Psoas muscle (tissue), 8 donors: Measurements from ENCODE around the gene ADGRD1. TPM values are rescaled to one million over a fixed set of nuclear protein-coding genes. Genes with fewer than 3 reads are reported as not detected.

Source experiments
- ATAC-seq, 4 donors: fragments of 200-7000 bp; cut with Tn5 transposase; one replicate each; pipeline ENCODE4 v1.9.1; 2020; ENCODE audit warnings: moderate library complexity in 3 of 4, mild to moderate bottlenecking in 2 of 4
- DNase-seq, 2 donors: peaks; one replicate each; pipeline ENCODE4 v3.0.0-alpha.2; 2020
- H3K27ac ChIP-seq: fragments of 200-600 bp; one replicate; pipeline ENCODE4 v1.8.0; 2022
- H3K27me3 ChIP-seq, 3 donors: fragments of 200-600 bp in 1 of 3; one replicate each; pipeline versions ENCODE4 v1.6.1 to v1.8.0; 2013 to 2022; ENCODE audit warnings: low read length in 2 of 3, mild to moderate bottlenecking in 2 of 3, moderate library complexity in 1 of 3; ENCODE audit not compliant: insufficient read depth in 3 of 3
- H3K36me3 ChIP-seq, 2 donors: fragments of 200-600 bp in 1 of 2; one replicate each; pipeline versions ENCODE4 v1.6.1 to v1.8.0; 2013 to 2022; ENCODE audit warnings: low read depth in 1 of 2, mild to moderate bottlenecking in 1 of 2, moderate library complexity in 1 of 2; ENCODE audit not compliant: insufficient read depth in 1 of 2
- H3K4me1 ChIP-seq: fragments of 200-600 bp; one replicate; pipeline ENCODE4 v1.8.0; 2022
- H3K4me3 ChIP-seq: fragments of 200-600 bp; one replicate; pipeline ENCODE4 v1.8.0; 2022; ENCODE audit warnings: mild to moderate bottlenecking
- H3K9me3 ChIP-seq: fragments of 200-600 bp; one replicate; pipeline ENCODE4 v1.8.0; 2022
- WGBS, 3 donors: extraction: QIAGEN DNeasy Blood & Tissue Kit; methylation state at CpG; one replicate each; pipeline versions ENCODE4 v1.1.6 to v1.1.7; 2013; 5-methylcytosine and 5-hydroxymethylcytosine counted together
- intact Hi-C, 2 donors: fragments of 100-400 bp; cut with DNase I; formaldehyde crosslinking; loops; one replicate each; pipeline versions ENCODE4 v1.11.0 to v1.14.2; 2022
- polyA plus RNA-seq, 3 donors: library from polyadenylated mRNA; stranded (reverse); fragments of 200-250 nt; gene quantifications; one replicate each; pipeline ENCODE4 v1.2.3, GENCODE V29; 2013
- total RNA-seq, 4 donors: library from RNA; stranded (reverse); fragmentation: NEBNext Ultra II Directional in 2 of 4; extraction: Animal tissue kit (Norgen Biotek cat#: 25700) in 2 of 4; gene quantifications; one replicate each; pipeline versions ENCODE4 v1.2.1 to v1.2.4, GENCODE V29; 2021 to 2023
- TF ChIP-seq, protein P1 (sequence below): fragments of 200-600 bp; IDR thresholded peaks from one replicate; pipeline ENCODE4 v1.8.0; 2022; ENCODE audit warnings: antibody characterized with exemption
- donor health status: healthy with polysubstance abuse.
- donor health status: DM: no; HTN: no; CAD: no; lungs with moderate emphysema.
- donor health status: Bipolar disorder and iron deficiency.
- donor health status: healthy.
- donor health status: DM: yes; HTN: yes; CAD: no.
- donor health status: DM: no; HTN: no; CAD: no.
- donor health status: DM: no; HTN: no; CAD: no.
- donor health status: DM: yes; HTN: yes; CAD: no.

Gene ADGRD1
- total and polyA plus RNA-seq, 7 donors, result 2.1 to 11.6 (median 3.6) TPM

DNA sequence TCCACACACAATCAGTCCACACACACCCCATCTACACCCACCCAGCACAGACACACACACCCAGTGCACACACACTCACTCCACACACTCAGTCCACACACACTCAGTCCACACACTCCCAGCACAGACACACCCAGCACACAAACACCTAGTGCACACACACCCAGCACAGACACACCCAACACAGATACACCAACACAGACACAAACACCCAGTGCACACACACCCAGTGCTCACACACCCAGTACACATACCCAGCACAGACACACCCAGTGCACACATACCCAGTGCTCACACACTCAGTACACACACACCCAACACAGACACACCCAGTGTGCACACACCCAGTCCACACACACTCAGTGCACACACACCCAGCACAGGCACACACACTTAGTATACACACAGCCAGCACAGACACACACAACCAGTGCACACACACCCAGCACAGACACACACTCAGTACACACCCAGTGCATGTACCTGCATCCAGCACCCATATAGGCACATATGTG lies 63.8 kb downstream of the ADGRD1 start:
- Histone ChIP-seq H3K9me3 (no peaks in the 10 kb centered on the region), H3K4me1 (no peaks in the 10 kb centered on the region), H3K27ac (no peak overlapping the region), H3K36me3 (no peaks in the 10 kb centered on the region), H3K4me3 (no peak overlapping the region), H3K27me3 (no peaks in the 10 kb centered on the region)
- ATAC-seq, result no peak
- no peak for DNase-seq
- intact Hi-C loops, result no loop called here
- TF ChIP-seq, protein P1, sequence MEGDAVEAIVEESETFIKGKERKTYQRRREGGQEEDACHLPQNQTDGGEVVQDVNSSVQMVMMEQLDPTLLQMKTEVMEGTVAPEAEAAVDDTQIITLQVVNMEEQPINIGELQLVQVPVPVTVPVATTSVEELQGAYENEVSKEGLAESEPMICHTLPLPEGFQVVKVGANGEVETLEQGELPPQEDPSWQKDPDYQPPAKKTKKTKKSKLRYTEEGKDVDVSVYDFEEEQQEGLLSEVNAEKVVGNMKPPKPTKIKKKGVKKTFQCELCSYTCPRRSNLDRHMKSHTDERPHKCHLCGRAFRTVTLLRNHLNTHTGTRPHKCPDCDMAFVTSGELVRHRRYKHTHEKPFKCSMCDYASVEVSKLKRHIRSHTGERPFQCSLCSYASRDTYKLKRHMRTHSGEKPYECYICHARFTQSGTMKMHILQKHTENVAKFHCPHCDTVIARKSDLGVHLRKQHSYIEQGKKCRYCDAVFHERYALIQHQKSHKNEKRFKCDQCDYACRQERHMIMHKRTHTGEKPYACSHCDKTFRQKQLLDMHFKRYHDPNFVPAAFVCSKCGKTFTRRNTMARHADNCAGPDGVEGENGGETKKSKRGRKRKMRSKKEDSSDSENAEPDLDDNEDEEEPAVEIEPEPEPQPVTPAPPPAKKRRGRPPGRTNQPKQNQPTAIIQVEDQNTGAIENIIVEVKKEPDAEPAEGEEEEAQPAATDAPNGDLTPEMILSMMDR, result no peak

DNA sequence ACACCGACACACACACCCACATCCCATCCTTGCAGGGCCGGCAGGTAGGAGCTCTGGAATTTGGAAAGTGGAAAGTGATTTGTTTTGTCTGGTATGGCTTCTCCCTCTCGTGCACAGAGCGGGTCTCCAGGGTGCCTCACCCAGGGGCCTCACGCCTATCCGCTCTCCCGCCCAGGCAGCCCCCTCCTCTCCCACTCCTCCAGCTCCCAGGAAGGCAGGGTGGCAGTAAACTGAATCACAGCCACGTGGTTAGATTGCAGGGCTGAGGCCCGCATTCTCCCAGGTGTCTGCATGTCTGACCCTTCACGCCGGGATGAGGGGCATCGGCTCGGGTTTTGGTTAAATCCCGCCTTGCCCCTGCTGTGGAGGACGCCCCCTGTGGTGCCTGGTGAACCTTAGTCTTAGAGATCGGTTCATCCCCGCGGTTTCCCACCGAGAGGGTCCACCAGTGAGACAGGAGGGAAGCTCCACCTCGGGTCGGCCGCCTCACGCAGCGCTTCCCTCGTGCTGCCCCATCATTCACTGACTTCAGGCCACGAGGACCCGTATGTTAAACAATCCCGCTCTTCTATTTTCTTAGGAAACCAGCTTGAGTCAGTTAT lies 64.4 kb downstream of the ADGRD1 start:
- DNase-seq, result no peak
- Histone ChIP-seq H3K27ac (no peak overlapping the region), H3K4me1 (no peaks in the 10 kb centered on the region), H3K27me3 (no peaks in the 10 kb centered on the region), H3K36me3 (no peaks in the 10 kb centered on the region), H3K4me3 (no peak overlapping the region), H3K9me3 (no peaks in the 10 kb centered on the region)
- no peak for ATAC-seq
- intact Hi-C loops, result no loop called here
- TF ChIP-seq, protein P1, result no peak
- 76 to 82% (median 77%) methylated on average over 28 of the region's 28 CpGs for WGBS, 3 donors

DNA sequence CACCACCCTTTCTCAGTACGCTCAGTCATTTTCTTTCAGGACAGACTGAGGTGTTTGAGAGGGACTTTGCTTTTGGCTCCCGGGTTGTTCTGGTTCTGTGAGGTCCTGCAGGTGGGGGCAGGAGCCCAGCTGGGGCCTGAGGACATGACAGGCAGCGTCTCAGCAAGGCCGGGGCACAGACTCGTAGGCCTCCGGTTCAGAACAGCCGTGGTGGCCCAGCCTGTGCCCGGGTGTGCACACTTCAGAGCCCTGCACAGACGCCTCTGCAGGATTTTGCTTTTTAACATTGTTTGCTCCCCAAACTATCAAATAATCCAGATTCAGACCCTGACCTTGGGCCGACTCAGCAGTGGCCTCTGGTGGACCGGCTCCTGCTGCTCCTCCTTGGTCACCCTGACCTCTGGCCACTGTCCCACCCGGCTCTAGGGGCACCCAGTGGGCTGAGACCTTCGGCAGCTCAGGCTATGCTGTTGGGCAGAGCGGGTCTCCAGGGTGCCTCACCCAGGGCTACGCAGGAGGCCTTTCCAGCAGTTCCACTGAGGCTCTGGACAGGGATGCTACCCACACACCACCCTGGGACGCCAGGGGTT lies 65.2 kb downstream of the ADGRD1 start:
- no peak for DNase-seq
- 77 to 86% (median 85%) methylated on average over 16 of the region's 16 CpGs for WGBS, 3 donors
- no peak overlapping the region for H3K27ac ChIP-seq
- H3K4me1 ChIP-seq, result no peaks in the 10 kb centered on the region
- no peaks in the 10 kb centered on the region for H3K27me3 ChIP-seq
- intact Hi-C loops, result no loop called here
- no peak overlapping the region for H3K4me3 ChIP-seq
- TF ChIP-seq, protein P1, result no peak
- no peaks in the 10 kb centered on the region for H3K9me3 ChIP-seq
- ATAC-seq, result no peak
- no peaks in the 10 kb centered on the region for H3K36me3 ChIP-seq

DNA sequence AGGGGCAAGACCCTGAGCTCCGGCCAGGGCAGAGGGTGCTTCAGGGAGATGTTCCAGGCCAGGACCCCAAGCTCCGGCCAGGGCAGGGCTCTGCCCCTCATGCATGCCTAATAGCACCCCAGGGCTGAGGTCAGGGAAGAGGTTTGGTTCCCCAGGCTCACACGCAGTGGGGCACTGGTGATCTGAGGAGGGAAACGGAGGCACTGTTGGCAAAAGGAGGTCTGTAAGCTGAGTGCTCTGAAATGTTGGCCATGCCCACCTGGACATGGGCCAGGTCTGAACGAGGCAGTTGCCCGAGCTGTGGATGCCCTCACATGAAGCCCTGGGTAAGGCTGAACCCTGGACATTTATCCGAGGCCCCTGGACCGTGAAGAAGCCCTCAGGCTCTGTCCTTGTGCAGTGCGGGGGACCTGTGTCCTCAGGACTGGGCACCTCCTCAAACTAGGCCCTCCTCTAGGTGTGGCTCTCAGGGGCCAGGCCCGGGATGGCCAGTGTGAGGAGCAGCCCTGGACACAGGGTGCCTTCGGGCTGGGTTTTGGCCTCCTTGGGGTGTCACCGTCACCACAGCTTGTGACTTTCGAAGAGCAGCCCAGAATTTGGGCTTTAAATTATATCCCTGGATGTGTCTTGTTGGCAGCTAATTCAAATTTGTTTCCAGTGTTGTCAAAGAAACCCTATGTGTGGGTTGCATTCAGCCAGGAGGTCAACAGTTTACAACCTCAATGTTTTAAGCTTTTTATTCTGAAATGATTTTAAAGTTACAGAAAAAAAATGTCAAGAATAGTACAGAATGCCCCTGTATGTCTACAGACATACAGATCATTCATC lies 66.8 kb downstream of the ADGRD1 start:
- Histone ChIP-seq H3K4me3 (no peak overlapping the region), H3K4me1 (no peaks in the 10 kb centered on the region), H3K36me3 (no peaks in the 10 kb centered on the region), H3K27me3 (no peaks in the 10 kb centered on the region), H3K27ac (no peak overlapping the region), H3K9me3 (no peaks in the 10 kb centered on the region)
- WGBS, 3 donors, result 66 to 74% (median 68%) methylated on average over 13 of the region's 13 CpGs
- intact Hi-C loops, result no loop called here
- TF ChIP-seq, protein P1, result no peak
- DNase-seq (no peak), ATAC-seq (no peak)
